SH-SY5Y (cell line): Measurements from ENCODE around the gene CLSTN2.

Source experiments
- GATA2 ChIP-seq: IDR thresholded peaks from 2 replicates; pipeline ENCODE4 v1.6.1; 2011; ENCODE audit warnings: mild to moderate bottlenecking, low read depth, low read length
- GATA3 ChIP-seq: IDR thresholded peaks from 2 replicates; pipeline ENCODE4 v1.6.1; 2011; ENCODE audit warnings: low read depth, mild to moderate bottlenecking, low read length, moderate library complexity

- TF ChIP-seq GATA3 (no peak), GATA2 (no peak)
These were observed 353.6 kb downstream of the CLSTN2 start for GRCh38 chr3:140288595-140288994.
